Measurements from ENCODE around the gene WNT7B.

The WNT7B gene

DNA sequence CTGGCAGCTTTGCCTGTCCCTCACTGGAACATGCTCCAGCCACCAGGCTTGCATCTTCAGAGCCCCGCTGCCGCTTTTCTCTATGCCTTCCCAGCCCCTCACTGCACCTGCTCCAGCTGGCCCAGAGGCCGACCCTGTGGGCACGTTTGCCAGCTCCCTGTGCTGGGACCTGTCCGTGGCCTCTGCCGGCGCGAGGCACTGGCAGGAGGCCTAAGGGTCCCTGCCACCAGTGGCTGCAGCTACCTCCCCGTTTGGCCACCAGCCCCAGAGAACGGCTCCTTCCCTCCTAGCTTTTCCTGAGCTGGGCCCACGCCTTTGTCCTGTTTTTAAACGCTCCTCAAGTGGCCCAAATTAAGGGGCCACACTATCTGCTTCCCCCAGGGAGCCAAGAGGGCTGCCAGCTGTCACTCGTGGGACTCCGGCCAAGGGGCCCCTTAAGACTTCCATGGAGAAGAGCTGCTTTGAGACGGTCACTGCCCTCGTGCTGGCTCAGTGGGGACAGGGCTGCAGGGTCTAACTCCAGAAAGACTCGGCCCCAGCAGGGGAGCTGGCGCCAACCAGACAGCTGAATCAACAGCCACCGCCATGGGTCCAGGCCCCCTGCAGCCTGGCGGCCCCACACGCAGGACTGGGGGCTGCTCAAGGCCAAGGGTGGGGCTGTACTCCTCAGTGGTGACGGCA is 24.6 kb upstream of the WNT7B start:
- TF ChIP-seq LEF1 (IDR thresholded peaks at IDR 0.05; ENCODE audit: borderline replicate concordance) (no peak), SUZ12 (IDR thresholded peaks at IDR 0.05) (no peak), HDGF (IDR thresholded peaks at IDR 0.05; ENCODE audit: borderline replicate concordance) (0 out of 2 replicates have a peak, but pooled peaks have one; percentile 37)
- TF ChIP-seq, protein P1, sequence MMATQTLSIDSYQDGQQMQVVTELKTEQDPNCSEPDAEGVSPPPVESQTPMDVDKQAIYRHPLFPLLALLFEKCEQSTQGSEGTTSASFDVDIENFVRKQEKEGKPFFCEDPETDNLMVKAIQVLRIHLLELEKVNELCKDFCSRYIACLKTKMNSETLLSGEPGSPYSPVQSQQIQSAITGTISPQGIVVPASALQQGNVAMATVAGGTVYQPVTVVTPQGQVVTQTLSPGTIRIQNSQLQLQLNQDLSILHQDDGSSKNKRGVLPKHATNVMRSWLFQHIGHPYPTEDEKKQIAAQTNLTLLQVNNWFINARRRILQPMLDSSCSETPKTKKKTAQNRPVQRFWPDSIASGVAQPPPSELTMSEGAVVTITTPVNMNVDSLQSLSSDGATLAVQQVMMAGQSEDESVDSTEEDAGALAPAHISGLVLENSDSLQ (IDR thresholded peaks at IDR 0.05), result no peak
- ChIA-PET CTCF (interaction anchor here (0.6 to 2.1 kb wide), 4 partner anchors 11 to 121 kb away, joined by 3 to 6 read pairs (median 4); no protein-coding TSS in a partner anchor), POLR2A (interaction anchor here (0.6 to 4.4 kb wide), 4 partner anchors 11 to 236 kb away, joined by 3 to 20 read pairs (median 3); no protein-coding TSS in a partner anchor)
- no peak for DNase-seq (ENCODE audit: extremely low spot score)

GRCh38 chr22:46001046-46001425 is 24.1 kb upstream of the WNT7B start:
- CTCF ChIA-PET, result interaction anchor here (0.6 to 2.1 kb wide), 4 partner anchors 12 to 121 kb away, joined by 3 to 6 read pairs (median 4); no protein-coding TSS in a partner anchor
- DNase-seq (ENCODE audit: extremely low spot score), result no peak
- POLR2A ChIA-PET, result interaction anchor here (0.6 to 4.4 kb wide), 3 partner anchors 12 to 237 kb away, joined by 3 to 20 read pairs (median 3); no protein-coding TSS in a partner anchor
- TF ChIP-seq LEF1 (IDR thresholded peaks at IDR 0.05; ENCODE audit: borderline replicate concordance), result no peak
- TF ChIP-seq L3MBTL2 (conservative IDR thresholded peaks at IDR 0.05), result no peak
- no peak for TF ChIP-seq SP1 (IDR thresholded peaks at IDR 0.05)
- no peak for TF ChIP-seq BHLHE40 (IDR thresholded peaks at IDR 0.05; ENCODE audit: borderline replicate concordance)
- no peak for TF ChIP-seq CTBP1 (IDR thresholded peaks at IDR 0.05; ENCODE audit: borderline replicate concordance)
- TF ChIP-seq ELF4 (IDR thresholded peaks at IDR 0.05), result no peak
- TF ChIP-seq, protein P1 (IDR thresholded peaks at IDR 0.05), result no peak
- no peak for TF ChIP-seq FOXM1 (IDR thresholded peaks at IDR 0.05; ENCODE audit: borderline replicate concordance)
- TF ChIP-seq FOXK2 (IDR thresholded peaks at IDR 0.05), result no peak
- no peak for TF ChIP-seq HDGF (IDR thresholded peaks at IDR 0.05; ENCODE audit: borderline replicate concordance)
- TF ChIP-seq NFRKB (IDR thresholded peaks at IDR 0.05), result no peak

GRCh38 chr22:46000081-46001027 is 23.4 kb upstream of the WNT7B start:
- ChIA-PET CTCF (interaction anchor here (1.4 to 2.1 kb wide), 3 partner anchors 13 to 122 kb away, joined by 4 to 6 read pairs (median 5); no protein-coding TSS in a partner anchor), POLR2A (interaction anchor here (0.6 to 4.4 kb wide), 2 partner anchors 13 to 36 kb away, joined by 3 to 20 read pairs; no protein-coding TSS in a partner anchor)
- TF ChIP-seq HDGF (IDR thresholded peaks at IDR 0.05; ENCODE audit: borderline replicate concordance), result no peak
- no peak for TF ChIP-seq SUZ12 (IDR thresholded peaks at IDR 0.05)
- no peak for TF ChIP-seq ELF4 (IDR thresholded peaks at IDR 0.05)
- TF ChIP-seq CTBP1 (IDR thresholded peaks at IDR 0.05; ENCODE audit: borderline replicate concordance), result no peak
- no peak for TF ChIP-seq L3MBTL2 (conservative IDR thresholded peaks at IDR 0.05)
- no peak for TF ChIP-seq SP1 (IDR thresholded peaks at IDR 0.05)
- TF ChIP-seq TARDBP (IDR thresholded peaks at IDR 0.05), result no peak
- no peak for TF ChIP-seq BHLHE40 (IDR thresholded peaks at IDR 0.05; ENCODE audit: borderline replicate concordance)
- TF ChIP-seq, protein P1 (IDR thresholded peaks at IDR 0.05), result no peak
- TF ChIP-seq NFRKB (IDR thresholded peaks at IDR 0.05), result no peak
- no peak for TF ChIP-seq ZNF384 (IDR thresholded peaks at IDR 0.05)
- no peak for TF ChIP-seq FOXA1 (IDR thresholded peaks at IDR 0.05)
- TF ChIP-seq FOXM1 (IDR thresholded peaks at IDR 0.05; ENCODE audit: borderline replicate concordance), result no peak
- TF ChIP-seq LEF1 (IDR thresholded peaks at IDR 0.05; ENCODE audit: borderline replicate concordance), result no peak
- no peak for TF ChIP-seq ARNT (IDR thresholded peaks at IDR 0.05)

GRCh38 chr22:45999379-45999971 is 22.5 kb upstream of the WNT7B start:
- no peak for DNase-seq (ENCODE audit: extremely low spot score)
- POLR2A ChIA-PET, result no interaction called here
- CTCF ChIA-PET, result no interaction called here
- no peak for TF ChIP-seq LEF1 (IDR thresholded peaks at IDR 0.05; ENCODE audit: borderline replicate concordance)
- TF ChIP-seq ZNF384 (IDR thresholded peaks at IDR 0.05), result no peak
- TF ChIP-seq FOXM1 (IDR thresholded peaks at IDR 0.05; ENCODE audit: borderline replicate concordance), result no peak
- TF ChIP-seq HDGF (IDR thresholded peaks at IDR 0.05; ENCODE audit: borderline replicate concordance), result no peak
- no peak for TF ChIP-seq L3MBTL2 (conservative IDR thresholded peaks at IDR 0.05)
- no peak for TF ChIP-seq SP1 (IDR thresholded peaks at IDR 0.05)
- TF ChIP-seq ELF4 (IDR thresholded peaks at IDR 0.05), result no peak
- TF ChIP-seq BHLHE40 (IDR thresholded peaks at IDR 0.05; ENCODE audit: borderline replicate concordance), result no peak
- TF ChIP-seq SUZ12 (IDR thresholded peaks at IDR 0.05), result no peak
- TF ChIP-seq CTBP1 (IDR thresholded peaks at IDR 0.05; ENCODE audit: borderline replicate concordance), result no peak
- no peak for TF ChIP-seq NFRKB (IDR thresholded peaks at IDR 0.05)
- TF ChIP-seq, protein P1 (IDR thresholded peaks at IDR 0.05), result no peak
- TF ChIP-seq TARDBP (IDR thresholded peaks at IDR 0.05), result no peak
- no peak for TF ChIP-seq ARNT (IDR thresholded peaks at IDR 0.05)
- TF ChIP-seq FOXA1 (IDR thresholded peaks at IDR 0.05), result no peak
- no peak for TF ChIP-seq FOXK2 (IDR thresholded peaks at IDR 0.05)

More at GRCh38 chr22:46000081-46001027, 23.4 kb upstream of the WNT7B start:
- no peak for DNase-seq (ENCODE audit: extremely low spot score)

Measured in HEK293T (cell line).